Keratinocyte (primary cell): Measurements from ENCODE around the gene REPS2. TPM values are rescaled to one million over a fixed set of nuclear protein-coding genes. Genes with fewer than 3 reads are reported as not detected.

Experiments used
- DNase-seq: peaks from one replicate; pipeline ENCODE4 v3.0.0-alpha.2; 2011; ENCODE audit warnings: low read depth, missing footprints, low spot score
- FAIRE-seq: peaks from 2 replicates; lab custom pipeline; 2011; peaks lifted over from hg19 to GRCh38; lab: Jason Lieb, UNC
- H2AFZ ChIP-seq: 2 replicates; pipeline ENCODE4 v1.6.0; 2012; ENCODE audit warnings: low read length, control low read depth, inconsistent platforms; ENCODE audit not compliant: control insufficient read depth
- H3K27ac ChIP-seq: 2 replicates; pipeline ENCODE4 v1.5.1; 2011; ENCODE audit warnings: low read length; ENCODE audit not compliant: control insufficient read depth, insufficient read depth
- H3K27me3 ChIP-seq: 3 replicates; pipeline ENCODE4 v1.6.0; 2011; ENCODE audit warnings: low read length; ENCODE audit not compliant: control insufficient read depth, insufficient read depth; ENCODE audit errors: extremely low read depth
- H3K36me3 ChIP-seq, 2 experiments: 2 replicates in 1 of 2; 3 replicates in 1 of 2; pipeline ENCODE4 v1.5.1; 2011; ENCODE audit warnings: low read length in 2 of 2, mild to moderate bottlenecking in 1 of 2; ENCODE audit not compliant: control insufficient read depth in 2 of 2, insufficient read depth in 2 of 2; ENCODE audit errors: extremely low read depth in 1 of 2
- H3K4me1 ChIP-seq: 3 replicates; pipeline ENCODE4 v1.5.1; 2011; ENCODE audit warnings: low read length; ENCODE audit not compliant: control insufficient read depth, insufficient read depth; ENCODE audit errors: extremely low read depth
- H3K4me2 ChIP-seq: 3 replicates; pipeline ENCODE4 v1.6.0; 2011; ENCODE audit warnings: low read depth, low read length; ENCODE audit not compliant: control insufficient read depth, insufficient read depth; ENCODE audit errors: extremely low read depth
- H3K4me3 ChIP-seq, 3 experiments: fragments of 200-600 bp in 1 of 3; sonication (generic) in 1 of 3; 2 replicates in 2 of 3; 3 replicates in 1 of 3; pipeline ENCODE4 v1.5.1; 2011 to 2016; ENCODE audit warnings: low read length in 3 of 3, mild to moderate bottlenecking in 3 of 3, control low read depth in 2 of 3, inconsistent platforms in 1 of 3, low read depth in 1 of 3, mixed read lengths in 1 of 3, mixed run types in 1 of 3, moderate library complexity in 1 of 3; ENCODE audit not compliant: control insufficient read depth in 2 of 3, insufficient read depth in 2 of 3; ENCODE audit errors: extremely low read depth in 1 of 3
- H3K79me2 ChIP-seq: 2 replicates; pipeline ENCODE4 v1.6.0; 2012; ENCODE audit warnings: low read length; ENCODE audit not compliant: control insufficient read depth, insufficient read depth
- H3K9ac ChIP-seq: 3 replicates; pipeline ENCODE4 v1.6.0; 2011; ENCODE audit warnings: low read length; ENCODE audit not compliant: control insufficient read depth, insufficient read depth; ENCODE audit errors: extremely low read depth
- H3K9me1 ChIP-seq: 3 replicates; pipeline ENCODE4 v1.6.0; 2011; ENCODE audit warnings: low read length; ENCODE audit not compliant: control insufficient read depth, insufficient read depth; ENCODE audit errors: extremely low read depth
- H3K9me3 ChIP-seq: 2 replicates; pipeline ENCODE4 v1.5.1; 2012; ENCODE audit warnings: low read depth, low read length; ENCODE audit not compliant: control insufficient read depth
- H4K20me1 ChIP-seq: 3 replicates; pipeline ENCODE4 v1.6.0; 2011; ENCODE audit warnings: low read length; ENCODE audit not compliant: control insufficient read depth, insufficient read depth; ENCODE audit errors: extremely low read depth
- EZH2 ChIP-seq: IDR thresholded peaks from one replicate; pipeline ENCODE4 v1.6.1; 2012; ENCODE audit warnings: inconsistent platforms, mild to moderate bottlenecking, low read length, moderate library complexity
- dilution Hi-C: fragments of 300-500 bp; cut with MboI; formaldehyde crosslinking; loops from one replicate; pipeline ENCODE4 v1.7.0; 2020; ENCODE audit warnings: low sequenced_read_pairs; ENCODE audit not compliant: extremely low pct_ligation_motif_present
- polyA plus RNA-seq, 5 experiments: library from polyadenylated mRNA; depleted of rRNA in 3 of 5; stranded (reverse) in 3 of 5; stranded (forward) in 1 of 5; unstranded in 1 of 5; fragments of >200 nt; gene quantifications; 1 replicate in 1 of 5; 2 replicates in 3 of 5; 3 replicates in 1 of 5; pipeline versions ENCODE4 v1.2.1 to v1.2.3, GENCODE V29; 2011 to 2012; ENCODE audit warnings: missing spikeins in 2 of 5, low read depth in 1 of 5, low replicate concordance in 1 of 5
- TF ChIP-seq, protein P1 (sequence below), 3 experiments: IDR thresholded peaks in 1 of 3; conservative IDR thresholded peaks in 1 of 3; optimal IDR thresholded peaks in 1 of 3; 2 replicates in 2 of 3; 3 replicates in 1 of 3; pipeline versions ENCODE3 to v1.5.1; 2011; ENCODE audit warnings: low read length in 3 of 3, mild to moderate bottlenecking in 3 of 3, moderate library complexity in 2 of 3, control low read depth in 1 of 3, inconsistent platforms in 1 of 3; ENCODE audit not compliant: insufficient read depth in 2 of 3; ENCODE audit errors: extremely low read depth in 1 of 3

Gene REPS2
- polyA plus RNA-seq, 1 donor (not counting 4 experiments of a cell fraction or from before 2014, with no cell fraction given), result 2.4 TPM

DNA sequence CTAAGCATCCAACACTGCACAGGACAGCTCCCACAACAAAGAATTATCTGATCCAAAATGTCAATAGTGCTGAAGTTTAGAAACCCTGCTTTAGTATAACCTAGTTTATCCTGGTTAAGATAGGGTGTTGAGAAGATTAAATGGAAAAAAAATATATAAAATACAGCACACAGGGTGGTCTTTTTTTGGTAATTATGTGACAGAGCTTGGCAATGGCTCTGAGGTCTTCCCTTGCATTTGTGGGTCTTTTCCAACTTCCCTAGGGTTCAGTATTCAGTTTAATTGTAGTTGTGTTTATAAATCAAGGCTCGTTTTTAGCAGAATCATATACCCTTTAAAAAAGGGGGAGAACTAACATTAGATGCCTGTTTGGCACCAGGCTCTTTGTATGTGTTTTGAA lies 36.6 kb downstream of the REPS2 start:
- DNase-seq (no peak), FAIRE-seq (no peak)
- H3K9ac ChIP-seq, result no peak overlapping the region
- no peaks in the 10 kb centered on the region for H4K20me1 ChIP-seq
- H3K4me3 ChIP-seq, result no peak overlapping the region
- no peaks in the 10 kb centered on the region for H3K79me2 ChIP-seq
- no peak overlapping the region for H3K27ac ChIP-seq
- no peaks in the 10 kb centered on the region for H3K36me3 ChIP-seq
- no peak overlapping the region for H2AFZ ChIP-seq
- TF ChIP-seq, protein P1, sequence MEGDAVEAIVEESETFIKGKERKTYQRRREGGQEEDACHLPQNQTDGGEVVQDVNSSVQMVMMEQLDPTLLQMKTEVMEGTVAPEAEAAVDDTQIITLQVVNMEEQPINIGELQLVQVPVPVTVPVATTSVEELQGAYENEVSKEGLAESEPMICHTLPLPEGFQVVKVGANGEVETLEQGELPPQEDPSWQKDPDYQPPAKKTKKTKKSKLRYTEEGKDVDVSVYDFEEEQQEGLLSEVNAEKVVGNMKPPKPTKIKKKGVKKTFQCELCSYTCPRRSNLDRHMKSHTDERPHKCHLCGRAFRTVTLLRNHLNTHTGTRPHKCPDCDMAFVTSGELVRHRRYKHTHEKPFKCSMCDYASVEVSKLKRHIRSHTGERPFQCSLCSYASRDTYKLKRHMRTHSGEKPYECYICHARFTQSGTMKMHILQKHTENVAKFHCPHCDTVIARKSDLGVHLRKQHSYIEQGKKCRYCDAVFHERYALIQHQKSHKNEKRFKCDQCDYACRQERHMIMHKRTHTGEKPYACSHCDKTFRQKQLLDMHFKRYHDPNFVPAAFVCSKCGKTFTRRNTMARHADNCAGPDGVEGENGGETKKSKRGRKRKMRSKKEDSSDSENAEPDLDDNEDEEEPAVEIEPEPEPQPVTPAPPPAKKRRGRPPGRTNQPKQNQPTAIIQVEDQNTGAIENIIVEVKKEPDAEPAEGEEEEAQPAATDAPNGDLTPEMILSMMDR (optimal IDR thresholded peaks at IDR 0.05 in 1 of 3, IDR thresholded peaks at IDR 0.05 in 1 of 3, conservative IDR thresholded peaks at IDR 0.05 in 1 of 3; ENCODE audit: extremely low read depth in 1 of 3, insufficient read depth in 2 of 3, low read length in 3 of 3), result no peak
- no peak for TF ChIP-seq EZH2
- no peaks in the 10 kb centered on the region for H3K4me1 ChIP-seq
- H3K9me1 ChIP-seq, result no peaks in the 10 kb centered on the region
- dilution Hi-C loops, result no loop called here
- H3K4me2 ChIP-seq, result no peak overlapping the region
- no peaks in the 10 kb centered on the region for H3K9me3 ChIP-seq
- no peaks in the 10 kb centered on the region for H3K27me3 ChIP-seq

DNA sequence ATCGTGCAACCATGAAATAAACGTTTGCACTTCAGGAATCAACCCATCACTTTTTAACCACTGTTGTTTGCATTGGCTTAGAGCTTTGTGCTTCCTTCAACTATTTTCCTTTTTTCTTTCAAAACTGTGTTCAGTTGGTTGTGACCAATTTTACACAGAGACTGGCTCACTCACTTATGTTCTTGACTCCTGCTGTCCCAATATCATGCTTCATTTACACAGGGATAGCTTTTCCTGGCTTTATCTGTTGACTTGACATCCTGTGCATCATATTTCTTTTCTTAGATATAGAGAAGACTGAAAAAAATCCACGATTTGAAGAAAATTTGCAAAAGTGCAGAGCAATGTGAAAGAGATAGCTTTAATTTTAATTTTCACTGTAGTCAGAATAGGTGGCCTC lies 38.8 kb downstream of the REPS2 start:
- FAIRE-seq, result no peak
- no peaks in the 10 kb centered on the region for H3K9me3 ChIP-seq

More for the DNA sequence above, 38.8 kb downstream of the REPS2 start:
- H3K9me1 ChIP-seq, result no peaks in the 10 kb centered on the region
- H2AFZ ChIP-seq, result no peak overlapping the region
- DNase-seq, result no peak
- no peaks in the 10 kb centered on the region for H4K20me1 ChIP-seq
- no peak overlapping the region for H3K27ac ChIP-seq
- H3K4me3 ChIP-seq, result no peak overlapping the region
- H3K4me1 ChIP-seq, result no peaks in the 10 kb centered on the region
- H3K36me3 ChIP-seq, result no peaks in the 10 kb centered on the region
- no peak overlapping the region for H3K4me2 ChIP-seq
- TF ChIP-seq, protein P1 (optimal IDR thresholded peaks at IDR 0.05 in 1 of 3, IDR thresholded peaks at IDR 0.05 in 1 of 3, conservative IDR thresholded peaks at IDR 0.05 in 1 of 3; ENCODE audit: extremely low read depth in 1 of 3, insufficient read depth in 2 of 3, low read length in 3 of 3), result no peak
- TF ChIP-seq EZH2, result no peak
- no peaks in the 10 kb centered on the region for H3K27me3 ChIP-seq
- dilution Hi-C loops, result no loop called here
- H3K79me2 ChIP-seq, result no peaks in the 10 kb centered on the region
- H3K9ac ChIP-seq, result no peak overlapping the region
